Esophagus muscularis mucosa (tissue), 4 donors: ENCODE measurements around the gene ADSS1. TPM values are rescaled to one million over a fixed set of nuclear protein-coding genes. Genes with fewer than 3 reads are reported as not detected.

Experiments used
- DNase-seq: peaks from one replicate; pipeline ENCODE4 v3.0.0-alpha.2; 2017; ENCODE audit errors: extremely low spot score
- H3K27ac ChIP-seq, 4 donors: fragments of 200-600 bp; sonication (generic); replicated peaks in 1 of 4; 1 replicate in 3 of 4; 2 replicates in 1 of 4; pipeline ENCODE4 v1.5.1; 2016 to 2019; ENCODE audit warnings: mild to moderate bottlenecking in 1 of 4
- H3K27me3 ChIP-seq, 4 donors: fragments of 200-600 bp; sonication (generic); one replicate each; pipeline versions ENCODE4 v1.5.1 to v1.6.0; 2016 to 2019
- H3K36me3 ChIP-seq, 4 donors: fragments of 200-600 bp; sonication (generic); one replicate each; pipeline ENCODE4 v1.5.1; 2016 to 2019
- H3K4me1 ChIP-seq, 4 donors: fragments of 200-600 bp; sonication (generic); one replicate each; pipeline ENCODE4 v1.5.1; 2016 to 2019
- H3K4me3 ChIP-seq, 4 donors: fragments of 200-600 bp; sonication (generic); 1 replicate in 2 of 4; 2 replicates in 2 of 4; pipeline ENCODE4 v1.5.1; 2016 to 2019; ENCODE audit warnings: mild to moderate bottlenecking in 4 of 4, moderate library complexity in 1 of 4
- H3K9me3 ChIP-seq, 4 donors: fragments of 200-600 bp; sonication (generic); 1 replicate in 3 of 4; 2 replicates in 1 of 4; pipeline ENCODE4 v1.5.1; 2016 to 2019
- CTCF ChIP-seq, 3 experiments: fragments of 200-600 bp in 2 of 3; fragments of 450-650 bp in 1 of 3; sonication (generic) in 2 of 3; IDR thresholded peaks; one replicate each; pipeline ENCODE4 v1.5.1; 2017 to 2019; ENCODE audit warnings: antibody characterized with exemption in 3 of 3, mild to moderate bottlenecking in 2 of 3, moderate library complexity in 1 of 3
- EP300 ChIP-seq: sonication (generic); formaldehyde crosslinking; IDR thresholded peaks from one replicate; pipeline ENCODE4 v1.6.1; 2017; ENCODE audit warnings: antibody characterized with exemption
- POLR2A ChIP-seq: fragments of 450-650 bp; IDR thresholded peaks from one replicate; pipeline ENCODE4 v1.6.1; 2017; ENCODE audit warnings: antibody characterized with exemption, moderate library complexity, mild to moderate bottlenecking, low read depth
- POLR2AphosphoS5 ChIP-seq, 2 donors: sonication (generic); formaldehyde crosslinking; IDR thresholded peaks; one replicate each; pipeline ENCODE4 v1.6.1; 2017; ENCODE audit warnings: antibody characterized with exemption in 2 of 2
- WGBS: methylation state at CpG from one replicate; pipeline ENCODE4 v1.1.5; 2018; 5-methylcytosine and 5-hydroxymethylcytosine counted together
- intact Hi-C: fragments of 100-400 bp; cut with DNase I; formaldehyde crosslinking; loops from one replicate; pipeline ENCODE4 v1.15.1; 2023
- total RNA-seq, 4 donors: library from RNA; depleted of rRNA; stranded (reverse); fragments of >200 nt; gene quantifications; one replicate each; pipeline versions ENCODE4 v1.1.0 to v1.2.1, GENCODE V29; 2016

Gene ADSS1
- total RNA-seq, 4 donors from 2014 or later: 4.3 to 7.9 (median 5.7) TPM

GRCh38 chr14:104721505-104722431, 2.3 kb upstream of the ADSS1 start:
- DNase-seq: no peak
- Histone ChIP-seq H3K4me1 (peaks cover 43 to 46% (median 45%) of the 10 kb centered on the region in 4 donors), H3K27me3 (no peaks in the 10 kb centered on the region), H3K36me3 (peaks cover 9 to 39% (median 24%) of the 10 kb centered on the region in 4 donors), H3K9me3 (no peaks in the 10 kb centered on the region), H3K4me3 (no peak overlapping the region), H3K27ac (peak overlapping the region in 3 of 4 donors; percentile 59 to 65 (median 63))
- intact Hi-C loops: no loop called here
- WGBS: 48% methylated on average over 7 of the region's 18 CpGs
- peak in 1 of 2 donors; percentile 30 for TF ChIP-seq POLR2AphosphoS5 (IDR thresholded peaks at IDR 0.05)
- no peak for TF ChIP-seq CTCF (IDR thresholded peaks at IDR 0.05)

- H3K27me3 ChIP-seq: no peaks in the 10 kb centered on the region
- peak overlapping the region; percentile 34 to 72 (median 61) for H3K27ac ChIP-seq
- no peak for TF ChIP-seq EP300
- TF ChIP-seq CTCF (IDR thresholded peaks at IDR 0.05): no peak
- TF ChIP-seq POLR2A: no peak
- TF ChIP-seq POLR2AphosphoS5 (IDR thresholded peaks at IDR 0.05): no peak
- no peaks in the 10 kb centered on the region for H3K9me3 ChIP-seq
- intact Hi-C loops: no loop called here
- H3K4me1 ChIP-seq: peaks cover 43 to 45% (median 44%) of the 10 kb centered on the region in 4 donors
- peak overlapping the region; percentile 64 to 85 (median 74) for H3K4me3 ChIP-seq
- peaks cover 9 to 27% (median 20%) of the 10 kb centered on the region in 4 donors for H3K36me3 ChIP-seq
- WGBS: 71% methylated on average over 12 of the region's 26 CpGs
- DNase-seq: no peak
Measured at GRCh38 chr14:104722938-104723650, 935 bp upstream of the ADSS1 start.

- intact Hi-C loops: no loop called here
- peak overlapping the region; percentile 34 to 72 (median 61) for H3K27ac ChIP-seq
- H3K36me3 ChIP-seq: peaks cover under 1 to 13% (median 9%) of the 10 kb centered on the region in 4 donors
- H3K4me3 ChIP-seq: peak overlapping the region; percentile 64 to 85 (median 74)
- TF ChIP-seq EP300 (no peak), POLR2A (no peak), POLR2AphosphoS5 (IDR thresholded peaks at IDR 0.05) (no peak), CTCF (IDR thresholded peaks at IDR 0.05) (no peak)
- H3K27me3 ChIP-seq: no peaks in the 10 kb centered on the region
- peaks cover 43 to 45% (median 44%) of the 10 kb centered on the region in 4 donors for H3K4me1 ChIP-seq
- no peaks in the 10 kb centered on the region for H3K9me3 ChIP-seq
- 5% methylated on average over 11 of the region's 27 CpGs for WGBS
- DNase-seq: no peak
Measured at GRCh38 chr14:104724407-104724980, 465 bp downstream of the ADSS1 start.

GRCh38 chr14:104724981-104725771, 1.1 kb downstream of the ADSS1 start:
- Histone ChIP-seq H3K9me3 (no peaks in the 10 kb centered on the region), H3K36me3 (peaks cover 0 to 6% (median 2%) of the 10 kb centered on the region in 4 donors), H3K4me3 (peak overlapping the region; percentile 64 to 85 (median 74)), H3K27ac (peak overlapping the region in 2 of 4 donors; percentile 63 to 72), H3K27me3 (no peaks in the 10 kb centered on the region), H3K4me1 (peaks cover 43 to 45% (median 44%) of the 10 kb centered on the region in 4 donors)
- peak in 2 of 3 experiments; percentile 8 to 17 for TF ChIP-seq CTCF (IDR thresholded peaks at IDR 0.05)
- TF ChIP-seq POLR2AphosphoS5 (IDR thresholded peaks at IDR 0.05): no peak
- TF ChIP-seq EP300: no peak
- DNase-seq: no peak
- 34% methylated on average over 15 of the region's 24 CpGs for WGBS
- intact Hi-C loops: no loop called here
